Measurements from ENCODE around the gene FN1. TPM values are rescaled to one million over a fixed set of nuclear protein-coding genes. Genes with fewer than 3 reads are reported as not detected.

FN1 gene
- total and polyA plus RNA-seq, 2 donors (not counting 1 experiment from before 2014, with no cell fraction given), result 3,629 to 5,906 TPM

DNA sequence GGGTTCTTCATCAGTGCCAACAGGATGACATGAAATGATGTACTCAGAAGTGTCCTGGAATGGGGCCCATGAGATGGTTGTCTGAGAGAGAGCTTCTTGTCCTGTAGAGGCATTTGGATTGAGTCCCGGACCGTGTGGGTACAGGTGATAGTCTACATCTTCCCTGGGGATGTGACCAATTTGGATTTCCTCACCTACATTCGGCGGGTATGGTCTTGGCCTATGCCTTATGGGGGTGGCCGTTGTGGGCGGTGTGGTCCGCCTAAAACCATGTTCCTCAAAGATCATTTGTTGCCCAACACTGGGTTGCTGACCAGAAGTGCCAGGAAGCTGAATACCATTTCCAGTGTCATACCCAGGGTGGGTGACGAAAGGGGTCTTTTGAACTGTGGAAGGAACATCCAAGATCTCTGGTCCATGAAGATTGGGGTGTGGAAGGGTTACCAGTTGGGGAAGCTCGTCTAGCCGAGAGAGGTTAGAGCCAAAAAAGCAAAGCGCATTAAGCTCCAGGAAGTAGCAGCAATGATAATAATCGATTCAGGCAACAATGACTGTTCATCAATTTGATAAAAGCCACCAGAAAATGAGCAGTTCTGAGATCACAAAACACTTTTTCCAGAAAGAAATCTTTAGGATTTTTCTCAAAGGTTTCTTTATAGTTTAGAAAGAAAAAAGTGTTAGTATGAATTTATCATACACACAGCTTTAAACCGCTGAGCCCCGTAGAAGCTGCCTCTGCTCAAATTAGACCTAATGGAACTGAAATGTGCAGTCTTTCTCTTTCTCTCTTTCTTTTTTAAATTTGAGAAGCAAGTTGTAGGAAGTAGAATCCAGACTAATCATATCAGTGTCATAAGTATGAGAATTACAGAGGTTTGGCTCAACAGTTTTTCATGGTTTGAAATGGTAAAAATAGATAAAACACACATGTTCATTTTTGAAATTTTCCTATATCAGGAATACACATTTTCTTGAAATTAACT is 63.7 kb downstream of the FN1 start:
- no peaks in the 10 kb centered on the region for H4K20me1 ChIP-seq (ENCODE audit: control insufficient read depth, extremely low read depth, insufficient read depth, low read length)
- TF ChIP-seq EZH2 (IDR thresholded peaks at IDR 0.05; ENCODE audit: low read length, missing control alignments), result no peak
- DNase-seq (ENCODE audit: low read depth in 2 of 2), result no peak
- no peak overlapping the region for H2AFZ ChIP-seq (ENCODE audit: low read length)
- H3K79me2 ChIP-seq (ENCODE audit: control insufficient read depth, insufficient read depth, low read length), result peaks cover 8% of the 10 kb centered on the region
- no peaks in the 10 kb centered on the region for H3K9me3 ChIP-seq (ENCODE audit: control insufficient read depth, insufficient read depth, low read depth, low read length)
- no peak overlapping the region for H3K4me3 ChIP-seq (replicated peaks in 1 of 4; ENCODE audit: control extremely low read depth in 1 of 4, insufficient read depth in 1 of 4, low read depth in 3 of 4, low read length in 4 of 4)
- no peak overlapping the region for H3K4me2 ChIP-seq (ENCODE audit: extremely low read depth, insufficient read depth, low read length)
- no peak overlapping the region for H3K9ac ChIP-seq (ENCODE audit: insufficient read depth, low read length)
- H3K36me3 ChIP-seq (ENCODE audit: control insufficient read depth, insufficient read depth, low read length), result peaks cover 27% of the 10 kb centered on the region
- no peak overlapping the region for H3K27ac ChIP-seq (ENCODE audit: insufficient read depth, low read length)
- H3K27me3 ChIP-seq (ENCODE audit: control insufficient read depth, insufficient read depth, low read length), result no peaks in the 10 kb centered on the region
- H3K4me1 ChIP-seq (ENCODE audit: control insufficient read depth, extremely low read depth, insufficient read depth, low read length), result peaks cover 5% of the 10 kb centered on the region

DNA sequence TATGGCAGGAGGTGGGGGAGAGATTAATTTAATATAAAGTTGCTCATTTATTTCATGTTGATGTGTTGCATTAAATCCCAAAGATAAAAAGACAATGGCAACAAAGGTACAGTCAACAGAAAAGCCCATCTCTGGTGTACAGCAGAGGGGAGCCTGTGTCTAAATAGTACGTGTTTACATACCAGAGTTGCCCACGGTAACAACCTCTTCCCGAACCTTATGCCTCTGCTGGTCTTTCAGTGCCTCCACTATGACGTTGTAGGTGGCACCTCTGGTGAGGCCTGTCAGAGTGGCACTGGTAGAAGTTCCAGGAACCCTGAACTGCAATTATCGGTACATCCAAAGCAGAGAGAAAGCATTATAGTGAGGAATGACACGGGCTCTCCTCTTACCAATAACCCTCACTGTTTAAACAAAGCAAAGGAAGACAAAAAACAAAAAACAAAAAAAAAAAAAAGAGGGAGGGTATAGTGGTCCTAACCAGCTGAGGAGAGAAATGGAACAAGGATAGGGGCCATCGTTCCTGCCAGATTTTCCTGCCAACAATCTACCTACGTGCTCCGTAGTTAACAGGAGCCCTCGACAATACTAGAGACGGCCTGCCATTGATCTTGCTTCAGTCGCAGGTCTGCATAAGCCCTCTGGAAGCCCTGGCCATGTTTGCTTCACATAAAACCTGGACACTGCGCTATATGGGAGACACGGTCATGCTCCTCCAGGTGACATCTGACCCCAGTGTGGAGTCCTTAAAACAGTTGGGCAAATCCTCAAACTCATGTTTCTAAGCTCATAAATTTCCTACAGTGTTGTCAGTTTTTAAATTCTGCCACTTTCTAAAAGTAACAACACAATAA is 65.5 kb downstream of the FN1 start:
- DNase-seq (ENCODE audit: low read depth in 2 of 2), result peak in 1 of 2 donors; percentile 25
- no peak overlapping the region for H3K27ac ChIP-seq (ENCODE audit: insufficient read depth, low read length)

DNA sequence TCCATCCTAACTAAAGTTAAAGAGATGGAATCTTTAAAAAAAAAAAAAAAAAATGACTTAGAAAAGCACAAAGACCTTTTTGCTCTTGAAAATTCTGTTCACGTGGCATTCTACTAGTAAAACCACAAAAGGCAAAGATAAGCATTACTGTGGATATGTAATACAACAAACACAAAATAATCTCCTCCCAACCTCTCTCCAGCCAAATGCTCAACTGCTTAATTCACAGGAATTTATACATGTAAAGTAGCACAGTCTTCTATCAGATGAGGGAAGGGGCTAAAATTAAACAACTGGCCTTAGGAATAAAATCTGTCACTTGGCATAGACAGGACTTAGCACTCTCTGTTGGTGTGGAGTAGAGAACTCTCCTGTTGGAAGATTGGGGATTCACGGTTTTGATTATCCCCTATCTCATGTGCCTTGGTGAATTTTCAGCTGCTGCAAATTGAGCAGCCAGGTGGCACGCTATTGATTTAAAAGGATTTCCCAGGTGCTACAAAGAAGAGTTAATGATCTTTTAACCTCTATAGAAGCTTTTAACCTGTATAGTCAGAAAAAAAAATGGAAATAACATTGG is 66.6 kb downstream of the FN1 start:
- Histone ChIP-seq H3K9me3 (ENCODE audit: control insufficient read depth, insufficient read depth, low read depth, low read length) (no peaks in the 10 kb centered on the region), H3K9ac (ENCODE audit: insufficient read depth, low read length) (no peak overlapping the region), H3K4me3 (replicated peaks in 1 of 4; ENCODE audit: control extremely low read depth in 1 of 4, insufficient read depth in 1 of 4, low read depth in 3 of 4, low read length in 4 of 4) (no peak overlapping the region), H3K27me3 (ENCODE audit: control insufficient read depth, insufficient read depth, low read length) (no peaks in the 10 kb centered on the region), H3K27ac (ENCODE audit: insufficient read depth, low read length) (peak overlapping the region; percentile 2), H3K4me1 (ENCODE audit: control insufficient read depth, extremely low read depth, insufficient read depth, low read length) (peaks cover 5% of the 10 kb centered on the region), H3K79me2 (ENCODE audit: control insufficient read depth, insufficient read depth, low read length) (peaks cover 6% of the 10 kb centered on the region), H3K4me2 (ENCODE audit: extremely low read depth, insufficient read depth, low read length) (no peak overlapping the region), H2AFZ (ENCODE audit: low read length) (no peak overlapping the region), H4K20me1 (ENCODE audit: control insufficient read depth, extremely low read depth, insufficient read depth, low read length) (no peaks in the 10 kb centered on the region), H3K36me3 (ENCODE audit: control insufficient read depth, insufficient read depth, low read length) (peaks cover 22% of the 10 kb centered on the region)
- DNase-seq (ENCODE audit: low read depth in 2 of 2), result peak; percentile 56 to 72
- no peak for TF ChIP-seq EZH2 (IDR thresholded peaks at IDR 0.05; ENCODE audit: low read length, missing control alignments)
- TF ChIP-seq, protein P1, sequence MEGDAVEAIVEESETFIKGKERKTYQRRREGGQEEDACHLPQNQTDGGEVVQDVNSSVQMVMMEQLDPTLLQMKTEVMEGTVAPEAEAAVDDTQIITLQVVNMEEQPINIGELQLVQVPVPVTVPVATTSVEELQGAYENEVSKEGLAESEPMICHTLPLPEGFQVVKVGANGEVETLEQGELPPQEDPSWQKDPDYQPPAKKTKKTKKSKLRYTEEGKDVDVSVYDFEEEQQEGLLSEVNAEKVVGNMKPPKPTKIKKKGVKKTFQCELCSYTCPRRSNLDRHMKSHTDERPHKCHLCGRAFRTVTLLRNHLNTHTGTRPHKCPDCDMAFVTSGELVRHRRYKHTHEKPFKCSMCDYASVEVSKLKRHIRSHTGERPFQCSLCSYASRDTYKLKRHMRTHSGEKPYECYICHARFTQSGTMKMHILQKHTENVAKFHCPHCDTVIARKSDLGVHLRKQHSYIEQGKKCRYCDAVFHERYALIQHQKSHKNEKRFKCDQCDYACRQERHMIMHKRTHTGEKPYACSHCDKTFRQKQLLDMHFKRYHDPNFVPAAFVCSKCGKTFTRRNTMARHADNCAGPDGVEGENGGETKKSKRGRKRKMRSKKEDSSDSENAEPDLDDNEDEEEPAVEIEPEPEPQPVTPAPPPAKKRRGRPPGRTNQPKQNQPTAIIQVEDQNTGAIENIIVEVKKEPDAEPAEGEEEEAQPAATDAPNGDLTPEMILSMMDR (conservative IDR thresholded peaks at IDR 0.05 in 1 of 2, IDR thresholded peaks at IDR 0.05 in 1 of 2; ENCODE audit: low read depth in 1 of 2, low read length in 2 of 2), result no peak

More for the DNA sequence above, 65.5 kb downstream of the FN1 start:
- H3K9me3 ChIP-seq (ENCODE audit: control insufficient read depth, insufficient read depth, low read depth, low read length), result no peaks in the 10 kb centered on the region
- TF ChIP-seq, protein P1 (conservative IDR thresholded peaks at IDR 0.05 in 1 of 2, IDR thresholded peaks at IDR 0.05 in 1 of 2; ENCODE audit: low read depth in 1 of 2, low read length in 2 of 2), result no peak
- TF ChIP-seq EZH2 (IDR thresholded peaks at IDR 0.05; ENCODE audit: low read length, missing control alignments), result no peak
- no peak overlapping the region for H3K9ac ChIP-seq (ENCODE audit: insufficient read depth, low read length)
- peaks cover 22% of the 10 kb centered on the region for H3K36me3 ChIP-seq (ENCODE audit: control insufficient read depth, insufficient read depth, low read length)
- H4K20me1 ChIP-seq (ENCODE audit: control insufficient read depth, extremely low read depth, insufficient read depth, low read length), result no peaks in the 10 kb centered on the region
- no peaks in the 10 kb centered on the region for H3K27me3 ChIP-seq (ENCODE audit: control insufficient read depth, insufficient read depth, low read length)
- no peak overlapping the region for H3K4me3 ChIP-seq (replicated peaks in 1 of 4; ENCODE audit: control extremely low read depth in 1 of 4, insufficient read depth in 1 of 4, low read depth in 3 of 4, low read length in 4 of 4)
- no peak overlapping the region for H3K4me2 ChIP-seq (ENCODE audit: extremely low read depth, insufficient read depth, low read length)
- peaks cover 5% of the 10 kb centered on the region for H3K4me1 ChIP-seq (ENCODE audit: control insufficient read depth, extremely low read depth, insufficient read depth, low read length)
- H2AFZ ChIP-seq (ENCODE audit: low read length), result no peak overlapping the region
- peaks cover 6% of the 10 kb centered on the region for H3K79me2 ChIP-seq (ENCODE audit: control insufficient read depth, insufficient read depth, low read length)
